Mucosa of gallbladder (tissue), 1 donor: Measurements from ENCODE around the gene ASAP2. TPM values are rescaled to one million over a fixed set of nuclear protein-coding genes. Genes with fewer than 3 reads are reported as not detected.
"Not testable (repeated sequence)": the region's sequence is repeated elsewhere in the genome, so short reads cannot be mapped to it uniquely, and the experiment has no call there.

Experiments
- DNase-seq: peaks from one replicate; pipeline ENCODE4 v3.0.0-alpha.2; 2020; ENCODE audit warnings: low spot score
- total RNA-seq: library from RNA; stranded (reverse); gene quantifications from one replicate; pipeline ENCODE4 v1.2.1, GENCODE V29; 2021
- donor health status: DM: no; HTN: no; CAD: no.

The ASAP2 gene
- total RNA-seq, 1 donor from 2014 or later: 44.3 TPM

GRCh38 chr2:9251154-9252001 is 44.8 kb downstream of the ASAP2 start:
- DNase-seq: no peak

GRCh38 chr2:9252002-9252357 is 45.4 kb downstream of the ASAP2 start:
- DNase-seq: no peak

- no peak for DNase-seq
Observed at GRCh38 chr2:9255416-9255815, 48.8 kb downstream of the ASAP2 start.

GRCh38 chr2:9256147-9256546 is 49.5 kb downstream of the ASAP2 start:
- DNase-seq: no peak

- DNase-seq: no peak
Observed at GRCh38 chr2:9256570-9257043, 50.0 kb downstream of the ASAP2 start.

GRCh38 chr2:9258501-9258900 is 51.9 kb downstream of the ASAP2 start:
- DNase-seq: no peak

- no peak for DNase-seq
Observed at GRCh38 chr2:9258953-9259399, 52.4 kb downstream of the ASAP2 start.

GRCh38 chr2:9260464-9260918 is 53.9 kb downstream of the ASAP2 start:
- DNase-seq: no peak

GRCh38 chr2:9261231-9261883 is 54.7 kb downstream of the ASAP2 start:
- DNase-seq: peak; percentile 42

- no peak for DNase-seq
Observed at GRCh38 chr2:9262671-9263171, 56.1 kb downstream of the ASAP2 start.

- no peak for DNase-seq
Observed at GRCh38 chr2:9263428-9263827, 56.8 kb downstream of the ASAP2 start.

- DNase-seq: no peak
Observed at GRCh38 chr2:9264301-9264700, 57.7 kb downstream of the ASAP2 start.

- DNase-seq: no peak
Observed at GRCh38 chr2:9266711-9267110, 60.1 kb downstream of the ASAP2 start.

- DNase-seq: not testable (repeated sequence)
Observed at GRCh38 chr2:9267286-9267685, 60.7 kb downstream of the ASAP2 start.

GRCh38 chr2:9268301-9269080 is 61.9 kb downstream of the ASAP2 start:
- no peak for DNase-seq

GRCh38 chr2:9269295-9269694 is 62.7 kb downstream of the ASAP2 start:
- no peak for DNase-seq

- no peak for DNase-seq
Observed at GRCh38 chr2:9269695-9270360, 63.2 kb downstream of the ASAP2 start.

GRCh38 chr2:9271091-9271490 is 64.5 kb downstream of the ASAP2 start:
- DNase-seq: no peak

- no peak for DNase-seq
Observed at GRCh38 chr2:9271691-9272090, 65.1 kb downstream of the ASAP2 start.

GRCh38 chr2:9273486-9274130 is 67.0 kb downstream of the ASAP2 start:
- no peak for DNase-seq
